GM10847 (cell line): ENCODE results near the gene DRGX.

ENCODE experiments used
- POLR2A ChIP-seq: IDR thresholded peaks from 2 replicates; pipeline ENCODE4 v1.6.1; 2011; ENCODE audit not compliant: insufficient read length; ENCODE audit errors: extremely low read depth

Gene DRGX

GRCh38 chr10:49396666-49396999 is 744 bp upstream of the DRGX start:
- TF ChIP-seq POLR2A, result no peak

GRCh38 chr10:49394933-49395740 is 752 bp downstream of the DRGX start:
- no peak for TF ChIP-seq POLR2A

- TF ChIP-seq POLR2A, result no peak
These were observed 2.1 kb downstream of the DRGX start for GRCh38 chr10:49393757-49394156.

GRCh38 chr10:49393301-49393700 is 2.6 kb downstream of the DRGX start:
- no peak for TF ChIP-seq POLR2A

GRCh38 chr10:49389361-49389933 is 6.4 kb downstream of the DRGX start:
- TF ChIP-seq POLR2A, result no peak

DNA sequence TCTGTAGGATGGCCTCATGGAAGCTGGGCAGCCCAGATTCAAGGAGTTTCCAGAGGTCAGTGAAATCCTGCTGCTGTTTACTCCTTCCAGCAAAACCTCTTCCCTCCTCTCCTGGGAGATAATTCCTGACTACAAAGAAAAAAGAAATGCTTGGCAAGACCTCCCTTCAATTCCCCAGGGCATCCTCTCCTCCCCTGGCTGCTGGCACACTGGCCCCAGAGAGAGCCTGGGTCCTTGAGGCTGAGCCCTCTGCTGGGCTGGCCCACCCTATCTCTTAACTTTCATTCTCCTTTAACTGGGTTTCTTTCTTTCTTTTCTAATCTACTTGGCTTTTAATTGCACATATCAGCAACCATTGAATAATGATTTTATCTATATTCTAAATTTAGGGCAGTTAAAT is 7.7 kb downstream of the DRGX start:
- TF ChIP-seq POLR2A, result no peak

DNA sequence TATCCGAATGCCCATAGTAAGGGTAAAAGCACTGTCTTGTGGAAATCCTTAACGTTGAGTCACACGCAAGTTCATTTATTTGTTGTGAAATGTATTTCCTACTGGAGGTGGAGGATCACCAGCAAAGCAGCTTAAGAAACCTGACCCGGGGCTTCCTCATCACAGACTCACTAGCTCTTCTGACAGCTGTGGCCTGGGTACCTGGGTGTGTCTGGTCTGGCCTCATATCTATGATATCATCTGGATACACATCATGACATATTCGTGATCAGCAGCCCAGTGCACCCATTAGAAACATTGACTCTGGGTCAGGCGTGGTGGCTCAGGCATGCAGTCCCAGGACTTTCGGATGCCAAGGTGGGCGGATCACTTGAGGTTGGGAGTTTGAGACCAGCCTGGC is 8.8 kb downstream of the DRGX start:
- no peak for TF ChIP-seq POLR2A

GRCh38 chr10:49385939-49386922 is 9.7 kb downstream of the DRGX start:
- TF ChIP-seq POLR2A, result no peak

GRCh38 chr10:49384268-49384953 is 11.5 kb downstream of the DRGX start:
- TF ChIP-seq POLR2A, result no peak

DNA sequence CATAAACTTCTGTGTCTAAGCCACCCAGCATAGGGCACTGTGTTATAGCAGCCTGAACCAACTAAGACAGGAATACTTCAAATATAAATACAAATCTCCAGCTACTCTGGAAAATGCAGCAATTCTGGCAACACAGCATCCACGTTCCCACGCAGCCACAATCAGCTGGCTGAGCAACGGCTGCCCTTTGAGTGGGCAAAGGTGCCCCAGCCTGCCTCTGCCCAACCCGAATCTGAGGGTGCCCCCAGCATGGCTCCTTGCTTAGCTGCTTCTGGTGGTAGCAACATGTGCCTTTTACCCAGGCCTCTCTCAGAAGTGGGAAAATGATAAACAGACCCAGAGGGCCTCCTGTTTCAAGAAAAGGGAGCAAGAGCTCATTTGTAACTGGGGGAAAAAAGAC is 12.0 kb downstream of the DRGX start:
- TF ChIP-seq POLR2A, result no peak

DNA sequence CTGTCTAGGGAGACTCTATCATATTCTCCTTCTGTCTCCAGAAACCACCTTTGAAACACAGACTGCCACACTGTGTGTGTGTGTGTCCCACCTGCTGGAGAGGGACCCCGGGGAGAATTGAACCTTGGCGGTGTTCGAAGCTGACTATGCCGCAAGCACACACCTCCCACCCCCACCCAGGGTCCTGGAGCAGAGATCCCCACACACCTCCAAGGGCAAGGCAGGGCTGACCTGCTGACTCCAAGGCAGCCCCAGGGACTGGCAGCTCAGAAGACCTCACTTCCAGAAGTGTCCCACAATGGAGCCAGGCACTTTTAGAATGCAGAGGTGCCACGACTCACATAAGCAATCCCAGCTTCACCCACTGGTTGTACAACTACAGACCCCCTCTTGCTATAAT is 13.1 kb downstream of the DRGX start:
- no peak for TF ChIP-seq POLR2A

- no peak for TF ChIP-seq POLR2A
These were observed 13.7 kb downstream of the DRGX start for GRCh38 chr10:49382226-49382625.

GRCh38 chr10:49381111-49381900 is 14.6 kb downstream of the DRGX start:
- no peak for TF ChIP-seq POLR2A

DNA sequence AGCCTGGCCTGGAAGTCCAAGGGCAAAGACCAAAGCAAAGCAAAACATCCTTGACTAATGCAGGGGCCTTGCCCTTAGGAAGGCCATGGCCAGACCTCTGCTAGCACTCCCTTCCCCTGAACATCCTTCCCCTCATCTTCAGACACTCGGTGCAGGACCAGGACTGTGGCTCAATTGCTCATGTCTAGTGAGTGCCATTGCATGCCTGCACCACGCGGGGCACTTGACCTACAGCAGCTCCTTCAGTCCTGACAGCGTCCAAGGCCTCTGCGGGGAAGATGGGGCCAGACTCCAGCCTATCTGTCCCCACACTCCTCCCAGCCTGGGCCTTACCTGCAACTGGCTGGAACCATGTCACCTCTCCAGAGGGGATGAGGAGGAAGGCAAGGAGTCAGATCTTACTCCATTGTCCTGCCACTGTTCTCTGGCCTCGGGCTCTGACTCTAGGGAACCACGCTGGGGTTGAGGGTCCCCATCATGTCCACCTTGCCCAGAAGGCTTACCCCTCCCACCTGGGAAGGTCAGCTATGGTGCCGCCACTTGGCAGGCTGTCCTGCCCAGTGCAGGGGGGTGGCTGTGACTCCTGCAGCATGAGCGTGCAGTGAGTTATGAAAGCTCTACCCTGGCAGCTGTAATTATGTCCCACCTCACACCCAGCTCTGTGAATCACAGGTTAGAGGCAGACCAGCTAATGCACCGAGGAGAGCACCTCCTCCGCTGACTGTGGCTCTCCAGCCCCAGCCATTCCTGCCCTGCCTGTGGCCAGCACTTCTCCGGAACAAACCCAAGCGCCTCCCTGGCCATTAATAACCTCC is 16.1 kb downstream of the DRGX start:
- no peak for TF ChIP-seq POLR2A
